Stomach (tissue), 4 donors: ENCODE data around the gene ETV6.

Experiments
- CTCF ChIP-seq, 7 experiments: fragments of 450-650 bp in 4 of 7; fragments of 200-600 bp in 3 of 7; sonication (generic) in 3 of 7; IDR thresholded peaks; one replicate each; pipeline ENCODE4 v1.5.1; 2016 to 2019; ENCODE audit warnings: antibody characterized with exemption in 7 of 7, control low read depth in 2 of 7, mild to moderate bottlenecking in 1 of 7
- EP300 ChIP-seq: sonication (generic); formaldehyde crosslinking; IDR thresholded peaks from one replicate; pipeline ENCODE4 v1.6.1; 2017; ENCODE audit warnings: antibody characterized with exemption
- POLR2A ChIP-seq, 4 donors: fragments of 450-650 bp; IDR thresholded peaks; one replicate each; pipeline ENCODE4 v1.6.1; 2016; ENCODE audit warnings: antibody characterized with exemption in 4 of 4, control low read depth in 2 of 4, mild to moderate bottlenecking in 1 of 4, moderate library complexity in 1 of 4
- POLR2AphosphoS5 ChIP-seq, 3 donors: sonication (generic); formaldehyde crosslinking; IDR thresholded peaks; one replicate each; pipeline ENCODE4 v1.6.1; 2016; ENCODE audit warnings: antibody characterized with exemption in 3 of 3

- TF ChIP-seq CTCF (IDR thresholded peaks at IDR 0.05) (no peak), EP300 (no peak), POLR2A (IDR thresholded peaks at IDR 0.05) (no peak), POLR2AphosphoS5 (IDR thresholded peaks at IDR 0.05) (no peak)
Observed at GRCh38 chr12:11833174-11833895, 183.9 kb downstream of the ETV6 start.
